Left lobe of liver (tissue), 2 donors: ENCODE data around the gene ANXA10. TPM values are rescaled to one million over a fixed set of nuclear protein-coding genes. Genes with fewer than 3 reads are reported as not detected.
"Not testable (repeated sequence)": the region's sequence is repeated elsewhere in the genome, so short reads cannot be mapped to it uniquely, and the experiment has no call there.

Experiments used
- ATAC-seq: fragments of 200-7000 bp; cut with Tn5 transposase; one replicate; pipeline ENCODE4 v1.9.1; 2020; ENCODE audit warnings: mild to moderate bottlenecking, moderate library complexity
- DNase-seq: peaks from one replicate; pipeline ENCODE4 v3.0.0-alpha.2; 2020; ENCODE audit warnings: low spot score
- total RNA-seq: library from RNA; stranded (reverse); gene quantifications from one replicate; pipeline ENCODE4 v1.2.1, GENCODE V29; 2021
- donor health status: DM: no; HTN: no; CAD: no; lungs with moderate emphysema.
- donor health status: DM: no; HTN: yes; CAD: no.

Gene ANXA10
- total RNA-seq, 1 donor from 2014 or later, result 32.0 TPM

DNA sequence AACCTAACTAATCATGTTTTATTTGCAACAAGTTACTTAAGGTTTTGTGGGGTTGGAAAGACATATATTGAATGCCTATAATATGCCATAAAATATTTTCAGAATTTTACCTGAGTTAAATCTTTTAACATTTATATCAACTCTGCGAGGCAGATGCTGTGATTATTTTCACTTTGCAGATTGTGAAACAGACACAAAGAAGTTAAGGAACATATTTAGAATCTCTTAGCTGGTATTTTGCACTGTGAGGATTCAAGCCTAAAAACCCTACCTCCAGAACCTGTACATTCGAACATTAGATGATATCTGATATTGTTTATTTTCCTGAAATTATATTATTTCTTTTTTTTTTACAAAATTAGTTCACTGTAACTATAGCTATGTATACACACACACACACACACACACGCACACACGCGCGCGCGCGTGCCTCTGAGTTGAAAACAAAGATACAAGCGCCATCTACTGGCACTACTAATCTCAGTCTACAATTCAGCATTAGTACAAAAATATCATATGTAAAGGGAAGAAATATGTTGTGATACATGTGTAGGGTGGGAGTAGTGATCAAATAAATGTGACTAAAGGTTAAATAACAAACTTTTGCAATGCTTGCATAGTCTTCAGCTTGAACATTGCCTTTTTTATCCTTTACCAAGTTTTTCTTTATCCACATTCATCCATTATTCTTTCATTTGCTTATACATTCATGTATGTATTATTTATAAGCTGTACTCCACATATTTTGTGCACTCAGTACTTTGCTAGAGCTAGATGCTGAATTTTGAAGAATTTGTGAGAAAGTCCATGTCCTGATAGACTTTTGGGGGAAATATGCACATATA, 61.5 kb downstream of the ANXA10 start:
- ATAC-seq (peak; percentile 100), DNase-seq (peak; percentile 74)

- ATAC-seq, result no peak
Observed at GRCh38 chr4:168154546-168155277, 62.4 kb downstream of the ANXA10 start.

DNA sequence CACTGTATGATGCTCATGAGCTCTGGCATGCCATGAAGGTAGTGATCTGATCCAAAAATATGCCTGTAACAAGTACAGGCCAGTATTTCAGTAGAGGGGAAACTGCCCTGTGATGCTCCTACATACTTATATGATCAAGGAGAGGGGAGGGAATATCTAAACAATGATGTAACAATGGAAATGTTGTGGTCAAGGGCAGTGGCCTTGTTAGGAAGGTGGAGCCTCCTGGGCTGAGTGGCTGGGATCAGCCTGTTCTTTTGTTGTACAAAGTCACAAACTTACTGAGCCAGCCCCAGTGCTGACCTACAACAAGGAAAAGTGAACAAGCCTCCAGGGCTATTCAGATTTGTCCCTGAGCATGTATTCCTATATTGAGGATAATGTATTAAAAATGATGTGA, 70.3 kb downstream of the ANXA10 start:
- no peak for DNase-seq
- ATAC-seq, result peak; percentile 33

More at GRCh38 chr4:168154546-168155277, 62.4 kb downstream of the ANXA10 start:
- DNase-seq, result no peak

DNA sequence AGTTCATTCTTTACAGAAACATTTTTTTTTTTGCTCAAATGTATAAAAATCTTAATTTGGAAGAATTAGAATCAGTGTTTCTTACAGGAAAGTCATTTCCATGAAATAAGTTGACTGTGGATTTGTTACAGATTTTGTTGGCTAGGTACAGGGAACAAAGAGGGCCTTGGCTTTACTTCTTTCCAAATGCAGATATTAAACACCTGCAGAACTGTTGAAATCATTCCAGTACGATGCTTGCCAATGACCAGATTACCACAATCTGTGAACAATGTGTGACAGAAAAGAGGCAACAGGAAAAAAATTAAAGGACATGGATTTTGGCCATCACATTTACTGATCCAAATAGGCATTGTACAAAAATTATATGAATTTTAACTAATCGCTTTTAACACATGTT, 70.8 kb downstream of the ANXA10 start:
- ATAC-seq (peak; percentile 53), DNase-seq (no peak)

- DNase-seq (no peak), ATAC-seq (no peak)
Observed at GRCh38 chr4:168164045-168164444, 71.7 kb downstream of the ANXA10 start.

DNA sequence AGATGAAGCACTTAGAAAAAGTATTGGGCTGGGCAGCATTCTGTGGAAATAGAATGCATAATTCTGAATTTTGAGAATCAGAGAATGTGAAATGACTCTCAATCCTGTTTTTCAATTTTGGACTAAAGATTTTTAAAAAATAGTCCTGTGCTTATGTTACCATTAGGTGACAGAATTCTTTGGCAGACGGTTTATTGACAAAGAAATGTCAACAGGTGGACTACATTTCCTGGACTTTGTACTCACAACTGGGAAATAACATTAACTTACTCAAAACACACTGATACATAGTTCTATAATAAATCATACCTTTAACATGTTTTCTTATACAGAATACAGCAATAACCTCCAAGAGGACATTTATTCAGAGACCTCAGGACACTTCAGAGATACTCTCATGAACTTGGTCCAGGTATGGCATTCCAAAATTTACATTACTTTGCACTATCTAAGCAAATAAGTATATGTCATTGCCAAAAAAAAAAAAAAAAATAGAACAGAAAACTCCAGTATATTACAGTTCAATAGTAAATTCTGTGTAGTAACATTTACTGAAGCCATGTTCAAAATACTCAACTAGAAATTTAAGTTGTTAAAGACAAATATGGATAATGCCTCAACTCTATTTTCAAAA, 72.7 kb downstream of the ANXA10 start:
- DNase-seq, result no peak
- ATAC-seq, result peak; percentile 81

- ATAC-seq, result no peak
Observed at GRCh38 chr4:168167714-168168284, 75.5 kb downstream of the ANXA10 start.

DNA sequence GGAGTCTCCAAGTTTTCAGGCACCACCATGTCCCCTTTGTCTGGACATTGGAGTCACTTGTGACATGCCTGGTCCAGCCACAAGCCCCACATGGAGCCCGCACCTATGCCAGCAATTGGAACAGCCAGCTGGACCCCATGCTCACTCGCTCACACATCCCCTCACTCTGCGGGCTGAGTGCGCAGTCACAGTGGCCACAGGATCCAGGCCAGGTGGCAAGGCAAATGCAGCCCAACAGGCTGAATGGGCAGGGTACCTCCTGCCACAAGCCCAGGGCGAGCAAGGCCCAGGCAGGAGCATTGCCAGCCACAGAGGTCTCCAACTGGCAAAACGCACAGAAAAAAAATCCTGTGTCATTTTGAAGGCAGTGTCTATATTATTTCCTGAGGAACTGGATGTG, 82.0 kb downstream of the ANXA10 start:
- no peak for ATAC-seq
- no peak for DNase-seq

More at GRCh38 chr4:168167714-168168284, 75.5 kb downstream of the ANXA10 start:
- DNase-seq, result no peak

GRCh38 chr4:168177546-168178149, 85.3 kb downstream of the ANXA10 start:
- ATAC-seq (peak; percentile 97), DNase-seq (peak; percentile 57)

- DNase-seq (no peak), ATAC-seq (no peak)
Observed at GRCh38 chr4:168183717-168184571, 91.6 kb downstream of the ANXA10 start.

DNA sequence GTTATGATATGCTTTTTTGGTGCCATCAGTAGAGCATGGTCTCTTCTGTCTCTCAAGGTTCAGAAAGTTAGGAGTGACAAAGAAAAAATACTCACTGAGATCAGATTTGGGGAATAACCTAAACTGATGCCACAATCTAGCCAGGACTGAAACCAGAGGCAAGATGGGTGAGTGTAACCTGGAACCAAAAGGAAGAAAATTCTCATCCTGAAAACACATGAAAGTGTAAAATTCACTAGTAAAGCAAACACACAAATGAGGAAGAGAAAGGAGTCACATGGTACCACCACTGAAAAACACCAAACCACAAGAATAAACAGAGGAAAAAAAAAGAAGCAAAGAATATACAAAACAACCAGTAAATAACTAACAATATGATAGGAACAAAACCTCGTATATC, 96.4 kb downstream of the ANXA10 start:
- ATAC-seq (no peak), DNase-seq (no peak)

GRCh38 chr4:168197926-168198325, 105.6 kb downstream of the ANXA10 start:
- no peak for DNase-seq

GRCh38 chr4:168199260-168199957, 107.1 kb downstream of the ANXA10 start:
- DNase-seq, result no peak
- no peak for ATAC-seq

More at GRCh38 chr4:168197926-168198325, 105.6 kb downstream of the ANXA10 start:
- no peak for ATAC-seq

DNA sequence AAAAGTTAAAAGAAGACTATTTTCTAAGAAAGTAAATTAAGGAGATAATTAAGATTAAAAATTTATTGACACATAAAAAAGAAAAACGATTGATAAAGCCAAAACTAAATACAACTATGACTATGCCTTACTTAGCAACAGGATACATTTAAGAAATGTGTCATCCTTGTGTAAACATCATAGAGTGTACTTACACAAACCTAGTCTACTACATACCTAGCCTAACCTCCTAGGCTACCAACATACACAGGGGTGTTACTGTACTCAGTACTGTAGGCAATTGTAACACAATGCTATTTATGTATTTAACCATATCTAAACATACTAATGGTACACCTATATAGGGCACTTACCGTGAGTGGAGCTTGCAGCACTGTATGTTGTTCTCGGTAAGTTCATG, 108.3 kb downstream of the ANXA10 start:
- ATAC-seq, result no peak
- DNase-seq, result no peak

GRCh38 chr4:168203233-168203911, 111.0 kb downstream of the ANXA10 start:
- DNase-seq, result no peak
- no peak for ATAC-seq

GRCh38 chr4:168208957-168209614, 116.7 kb downstream of the ANXA10 start:
- ATAC-seq, result no peak
- DNase-seq, result no peak

DNA sequence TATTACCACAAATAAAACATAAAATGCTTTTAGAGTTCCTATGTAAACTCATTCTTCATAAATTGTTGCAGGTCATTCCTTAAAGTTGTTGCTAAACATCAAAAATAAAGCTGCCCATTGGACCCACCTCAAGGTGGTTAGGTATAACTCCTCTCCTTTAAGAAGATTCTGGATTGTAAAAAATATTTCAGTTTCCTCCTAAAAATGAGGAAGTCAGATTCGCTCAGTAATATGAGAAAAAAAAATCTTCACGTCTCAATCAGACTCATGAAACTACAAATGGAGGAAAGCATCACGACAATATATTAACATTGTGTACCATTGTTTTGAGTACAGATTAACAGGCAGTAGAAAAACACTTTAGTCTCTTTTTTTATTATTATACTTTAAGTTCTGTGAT, 120.3 kb downstream of the ANXA10 start:
- no peak for DNase-seq
- ATAC-seq, result no peak

DNA sequence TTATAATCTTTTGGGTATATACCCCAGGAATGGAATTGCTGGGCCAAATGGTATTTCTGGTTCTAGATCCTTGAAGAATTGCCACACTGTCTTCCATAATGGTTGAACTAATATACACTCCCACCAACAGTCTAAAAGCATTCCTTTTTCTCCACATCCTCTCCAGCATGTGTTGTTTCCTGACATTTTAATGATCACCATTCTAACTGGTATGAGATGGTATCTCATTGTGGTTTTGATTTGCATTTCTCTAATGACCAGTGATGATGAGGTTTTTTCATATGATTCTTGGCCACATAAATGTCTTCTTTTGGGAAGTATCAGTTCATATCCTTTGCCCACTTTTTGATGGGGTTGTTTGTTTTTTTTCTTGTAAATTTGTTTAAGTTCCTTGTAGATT, 121.2 kb downstream of the ANXA10 start:
- ATAC-seq, DNase-seq: not testable (repeated sequence)
